Adrenal gland (tissue), 12 donors: ENCODE results near the gene SORBS2. TPM values are rescaled to one million over a fixed set of nuclear protein-coding genes. Genes with fewer than 3 reads are reported as not detected.
A peak's percentile ranks its signal among the peaks of the same experiment; 100 is the strongest.

Experiments
- DNase-seq, 7 donors: peaks; one replicate each; pipeline ENCODE4 v3.0.0-alpha.2; 2019 to 2020
- H3K27ac ChIP-seq, 5 donors: fragments of 200-600 bp; sonication (generic) in 4 of 5; 1 replicate in 3 of 5; 2 replicates in 2 of 5; pipeline versions ENCODE4 v1.5.1 to v1.8.0; 2016 to 2020; ENCODE audit warnings: mild to moderate bottlenecking in 1 of 5
- H3K27me3 ChIP-seq: fragments of 200-600 bp; 2 replicates; pipeline ENCODE4 v1.8.0; 2021
- H3K36me3 ChIP-seq, 2 donors: fragments of 200-600 bp; replicated peaks in 1 of 2; 1 replicate in 1 of 2; 2 replicates in 1 of 2; pipeline versions ENCODE4 v1.5.1 to v1.8.0; 2018 to 2022
- H3K4me1 ChIP-seq, 2 donors: fragments of 200-600 bp; replicated peaks in 1 of 2; 1 replicate in 1 of 2; 2 replicates in 1 of 2; pipeline versions ENCODE4 v1.5.1 to v1.8.0; 2018 to 2021
- H3K4me3 ChIP-seq, 4 donors: fragments of 200-600 bp; sonication (generic) in 3 of 4; one replicate each; pipeline ENCODE4 v1.5.1; 2016 to 2018
- H3K9me3 ChIP-seq, 3 donors: fragments of 200-600 bp; sonication (generic) in 1 of 3; replicated peaks in 1 of 3; 1 replicate in 2 of 3; 2 replicates in 1 of 3; pipeline versions ENCODE4 v1.5.1 to v1.8.0; 2016 to 2021
- POLR2A ChIP-seq, 2 donors: fragments of 450-650 bp; IDR thresholded peaks; one replicate each; pipeline ENCODE4 v1.6.1; 2017; ENCODE audit warnings: antibody characterized with exemption in 2 of 2, mild to moderate bottlenecking in 2 of 2, moderate library complexity in 1 of 2
- WGBS, 4 donors: extraction: QIAGEN DNeasy Blood & Tissue Kit in 2 of 4; methylation state at CpG; one replicate each; pipeline versions ENCODE4 v1.1.5 to v1.1.7; 2013 to 2017; 5-methylcytosine and 5-hydroxymethylcytosine counted together
- intact Hi-C, 2 donors: fragments of 100-400 bp; cut with DNase I; formaldehyde crosslinking; loops; one replicate each; pipeline versions ENCODE4 v1.14.1 to v1.15.0; 2022 to 2023
- polyA plus RNA-seq, 3 donors: library from polyadenylated mRNA; stranded (reverse); fragments of 200-250 nt in 2 of 3; fragments of 350-450 nt in 1 of 3; fragmentation: Illumina TruSeq in 1 of 3; extraction: RNeasy Lipid Tissue Mini Kit (QIAGEN cat#74804) in 1 of 3; gene quantifications; one replicate each; pipeline ENCODE4 v1.2.3, GENCODE V29; 2013 to 2014
- total RNA-seq, 9 donors: library from RNA; depleted of rRNA in 4 of 9; stranded (reverse); fragments of >200 nt in 4 of 9; fragments of 120-200 nt in 1 of 9; fragmentation: NEBNext Ultra II Directional in 1 of 9; extraction: Animal tissue kit (Norgen Biotek cat#: 25700) in 1 of 9; gene quantifications; one replicate each; pipeline versions ENCODE4 v1.1.0 to v1.2.4, GENCODE V29; 2013 to 2023
- TF ChIP-seq, protein P1 (sequence below), 6 experiments: fragments of 450-650 bp in 4 of 6; fragments of 200-600 bp in 2 of 6; sonication (generic) in 1 of 6; IDR thresholded peaks; 1 replicate in 5 of 6; 2 replicates in 1 of 6; pipeline versions ENCODE4 v1.5.1 to v1.8.0; 2016 to 2021; ENCODE audit warnings: antibody characterized with exemption in 6 of 6, mild to moderate bottlenecking in 2 of 6, moderate library complexity in 1 of 6
- donor health status: healthy with polysubstance abuse.
- donor health status: Bipolar disorder and iron deficiency.
- donor health status: DM: yes; HTN: yes; CAD: no.
- donor health status: DM: no; HTN: no; CAD: no.
- donor health status: DM: no; HTN: no; CAD: no.
- donor health status: DM: yes; HTN: yes; CAD: no.

Gene SORBS2
- total and polyA plus RNA-seq, 12 donors = 126 to 875 (median 582) TPM

DNA sequence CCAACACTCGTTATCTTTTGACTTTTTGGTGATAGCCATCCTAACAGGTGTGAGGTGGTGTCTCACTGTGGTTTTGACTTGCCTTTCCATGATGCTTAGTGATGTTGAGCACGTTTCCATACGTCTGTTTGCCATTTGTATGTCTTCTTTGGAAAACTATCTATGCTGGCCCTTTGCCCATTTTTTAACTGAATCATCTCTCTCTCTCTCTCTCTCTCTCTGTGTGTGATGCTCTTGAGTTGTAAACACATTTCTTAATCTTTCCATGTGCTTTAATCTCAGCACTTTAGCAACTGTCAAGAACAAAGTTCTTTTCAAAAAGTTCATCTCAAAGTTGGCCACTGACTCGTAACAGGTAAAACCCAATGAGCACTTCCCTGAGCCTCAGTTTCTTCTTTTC is 10.5 kb downstream of the SORBS2 start:
- Histone ChIP-seq H3K36me3 (no peaks in the 10 kb centered on the region), H3K27me3 (no peaks in the 10 kb centered on the region), H3K4me3 (no peak overlapping the region), H3K27ac (no peak overlapping the region), H3K9me3 (no peaks in the 10 kb centered on the region), H3K4me1 (peaks cover 0 to 7% of the 10 kb centered on the region in 2 donors)
- WGBS, 4 donors = 84 to 90% (median 87%) methylated on average over 4 of the region's 4 CpGs
- TF ChIP-seq, protein P1, sequence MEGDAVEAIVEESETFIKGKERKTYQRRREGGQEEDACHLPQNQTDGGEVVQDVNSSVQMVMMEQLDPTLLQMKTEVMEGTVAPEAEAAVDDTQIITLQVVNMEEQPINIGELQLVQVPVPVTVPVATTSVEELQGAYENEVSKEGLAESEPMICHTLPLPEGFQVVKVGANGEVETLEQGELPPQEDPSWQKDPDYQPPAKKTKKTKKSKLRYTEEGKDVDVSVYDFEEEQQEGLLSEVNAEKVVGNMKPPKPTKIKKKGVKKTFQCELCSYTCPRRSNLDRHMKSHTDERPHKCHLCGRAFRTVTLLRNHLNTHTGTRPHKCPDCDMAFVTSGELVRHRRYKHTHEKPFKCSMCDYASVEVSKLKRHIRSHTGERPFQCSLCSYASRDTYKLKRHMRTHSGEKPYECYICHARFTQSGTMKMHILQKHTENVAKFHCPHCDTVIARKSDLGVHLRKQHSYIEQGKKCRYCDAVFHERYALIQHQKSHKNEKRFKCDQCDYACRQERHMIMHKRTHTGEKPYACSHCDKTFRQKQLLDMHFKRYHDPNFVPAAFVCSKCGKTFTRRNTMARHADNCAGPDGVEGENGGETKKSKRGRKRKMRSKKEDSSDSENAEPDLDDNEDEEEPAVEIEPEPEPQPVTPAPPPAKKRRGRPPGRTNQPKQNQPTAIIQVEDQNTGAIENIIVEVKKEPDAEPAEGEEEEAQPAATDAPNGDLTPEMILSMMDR (IDR thresholded peaks at IDR 0.05) = no peak
- TF ChIP-seq POLR2A (IDR thresholded peaks at IDR 0.05) = no peak
- no peak for DNase-seq
- intact Hi-C loops = no loop called here

- no peaks in the 10 kb centered on the region for H3K9me3 ChIP-seq
- no peaks in the 10 kb centered on the region for H3K36me3 ChIP-seq
- H3K4me1 ChIP-seq = peaks cover 0 to 7% of the 10 kb centered on the region in 2 donors
- no peak overlapping the region for H3K4me3 ChIP-seq
- peak overlapping the region in 1 of 5 donors; percentile 15 for H3K27ac ChIP-seq
- TF ChIP-seq, protein P1 (IDR thresholded peaks at IDR 0.05) = no peak
- no peak for TF ChIP-seq POLR2A (IDR thresholded peaks at IDR 0.05)
- intact Hi-C loops = no loop called here
- 72 to 82% (median 78%) methylated on average over 7 of the region's 7 CpGs for WGBS, 4 donors
- H3K27me3 ChIP-seq = no peaks in the 10 kb centered on the region
- peak in 6 of 7 donors; percentile 39 to 68 (median 66) for DNase-seq
These were observed 11.6 kb downstream of the SORBS2 start for GRCh38 chr4:185800266-185800945.

DNA sequence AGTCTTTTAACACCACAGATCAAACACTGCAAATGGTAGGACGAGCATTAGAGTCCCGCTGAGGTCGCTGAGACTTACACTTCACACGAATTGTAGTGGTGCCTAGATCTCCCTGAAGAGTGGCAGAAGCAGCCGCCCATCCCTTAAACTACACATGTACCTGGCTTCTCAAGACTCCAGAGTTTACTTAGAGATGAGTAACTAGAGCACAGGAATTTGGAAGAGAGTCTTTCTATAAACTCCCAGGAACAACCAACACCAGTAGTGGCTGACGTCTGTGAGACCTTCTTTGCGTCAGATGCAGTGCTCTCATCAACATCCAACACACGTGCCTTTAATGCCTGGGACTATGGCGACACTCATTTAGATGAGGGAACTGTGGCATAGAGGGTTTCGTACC is 12.6 kb downstream of the SORBS2 start:
- Histone ChIP-seq H3K27me3 (no peaks in the 10 kb centered on the region), H3K4me1 (peaks cover 0 to 7% of the 10 kb centered on the region in 2 donors), H3K9me3 (no peaks in the 10 kb centered on the region), H3K4me3 (no peak overlapping the region), H3K27ac (peak overlapping the region in 1 of 5 donors; percentile 15), H3K36me3 (no peaks in the 10 kb centered on the region)
- intact Hi-C loops = no loop called here
- no peak for DNase-seq
- WGBS, 4 donors = 93 to 96% (median 95%) methylated on average over 10 of the region's 10 CpGs
- TF ChIP-seq, protein P1 (IDR thresholded peaks at IDR 0.05) = no peak
- no peak for TF ChIP-seq POLR2A (IDR thresholded peaks at IDR 0.05)

GRCh38 chr4:185797596-185798338 is 14.2 kb downstream of the SORBS2 start:
- Histone ChIP-seq H3K4me1 (no peaks in the 10 kb centered on the region), H3K27me3 (no peaks in the 10 kb centered on the region), H3K36me3 (no peaks in the 10 kb centered on the region), H3K4me3 (no peak overlapping the region), H3K27ac (no peak overlapping the region), H3K9me3 (no peaks in the 10 kb centered on the region)
- intact Hi-C loops = no loop called here
- 84 to 91% (median 88%) methylated on average over 8 of the region's 8 CpGs for WGBS, 4 donors
- DNase-seq = no peak
- no peak for TF ChIP-seq POLR2A (IDR thresholded peaks at IDR 0.05)
- TF ChIP-seq, protein P1 (IDR thresholded peaks at IDR 0.05) = no peak
